Ishikawa (cell line): Measurements from ENCODE around the gene DAB1.

ENCODE experiments used
- CEBPB ChIP-seq: IDR thresholded peaks from 2 replicates; pipeline ENCODE4 v1.6.1; 2012
- CREB1 ChIP-seq: IDR thresholded peaks from 2 replicates; pipeline ENCODE4 v1.6.1; 2012; ENCODE audit warnings: low read depth
- EGR1 ChIP-seq: IDR thresholded peaks from 2 replicates; pipeline ENCODE4 v1.6.1; 2012
- EP300 ChIP-seq: IDR thresholded peaks from 2 replicates; pipeline ENCODE4 v1.6.1; 2012; ENCODE audit warnings: borderline replicate concordance
- MAX ChIP-seq: IDR thresholded peaks from 2 replicates; pipeline ENCODE4 v1.6.1; 2012
- NFIC ChIP-seq: IDR thresholded peaks from 2 replicates; pipeline ENCODE4 v1.6.1; 2012
- TAF1 ChIP-seq: IDR thresholded peaks from 2 replicates; pipeline ENCODE4 v1.6.1; 2012; ENCODE audit warnings: low read depth, mild to moderate bottlenecking
- TCF12 ChIP-seq: IDR thresholded peaks from 2 replicates; pipeline ENCODE4 v1.6.1; 2012; ENCODE audit warnings: low read depth
- TEAD4 ChIP-seq: IDR thresholded peaks from 2 replicates; pipeline ENCODE4 v1.6.1; 2012
- ZBTB7A ChIP-seq: IDR thresholded peaks from 2 replicates; pipeline ENCODE4 v1.6.1; 2012; ENCODE audit warnings: low read depth

- TF ChIP-seq NFIC (no peak), EP300 (no peak), CREB1 (no peak), MAX (no peak), TCF12 (no peak), TEAD4 (no peak), ZBTB7A (no peak), CEBPB (no peak), TAF1 (no peak), EGR1 (no peak)
Measured at GRCh38 chr1:57277681-57278080, 146.2 kb downstream of the DAB1 start.
